Stimulated activated CD4-positive, alpha-beta T cell treated with anti-CD3 and anti-CD28 coated beads, Interleukin-15, amount 100 ng/mL, for 48 hours (primary cell): ENCODE measurements around the gene FCER1G.
"Not testable (repeated sequence)": the region's sequence is repeated elsewhere in the genome, so short reads cannot be mapped to it uniquely, and the experiment has no call there.

Experiments used
- DNase-seq, 2 donors: peaks; one replicate each; pipeline ENCODE4 v3.0.0-alpha.2; 2020; ENCODE audit warnings: low read depth in 2 of 2

The FCER1G gene

GRCh38 chr1:161206411-161207140 is 8.5 kb upstream of the FCER1G start:
- DNase-seq, result no peak

DNA sequence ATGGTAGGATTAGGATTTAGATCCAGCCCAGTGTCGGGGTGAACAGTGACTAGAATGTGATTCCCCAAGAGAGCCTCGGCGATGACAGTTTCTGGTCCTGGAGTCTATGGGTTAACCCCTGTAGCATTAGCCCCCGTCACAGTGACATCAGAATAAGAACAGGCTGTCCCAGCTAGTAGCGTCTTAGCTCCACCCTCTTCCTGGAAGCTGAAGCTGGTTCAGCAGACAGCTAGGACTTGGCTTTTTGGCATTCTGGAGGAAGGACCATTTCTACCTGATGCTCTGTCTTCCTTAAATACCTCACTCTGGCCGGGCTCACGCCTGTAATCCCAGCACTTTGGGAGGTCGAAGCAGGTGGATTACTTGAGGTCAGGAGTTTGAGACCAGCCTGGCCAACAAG is 7.9 kb upstream of the FCER1G start:
- no peak for DNase-seq

GRCh38 chr1:161209790-161210409 is 5.2 kb upstream of the FCER1G start:
- DNase-seq, result peak; percentile 54 to 69

- DNase-seq, result no peak
Observed at GRCh38 chr1:161214369-161214768, 726 bp upstream of the FCER1G start.

- no peak for DNase-seq
Observed at GRCh38 chr1:161216945-161217712, 2.0 kb downstream of the FCER1G start.

DNA sequence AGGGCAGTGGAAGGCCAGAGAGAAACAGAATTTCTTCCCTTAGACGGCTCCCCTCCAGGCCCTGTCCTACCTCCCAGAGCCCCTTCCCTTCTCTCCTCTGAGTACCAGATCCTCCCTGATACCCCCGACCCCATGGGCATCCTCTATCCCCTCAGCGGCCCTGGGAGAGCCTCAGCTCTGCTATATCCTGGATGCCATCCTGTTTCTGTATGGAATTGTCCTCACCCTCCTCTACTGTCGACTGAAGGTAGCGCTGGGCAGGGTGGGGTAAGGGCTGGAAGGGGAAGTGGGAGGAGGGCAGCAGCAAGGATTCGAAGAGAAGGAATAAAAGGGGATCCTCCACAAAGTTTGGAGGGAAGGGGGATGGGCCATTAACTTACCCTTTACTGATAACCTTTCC is 2.7 kb downstream of the FCER1G start:
- DNase-seq, result no peak

GRCh38 chr1:161218301-161219077 is 3.4 kb downstream of the FCER1G start:
- no peak for DNase-seq

DNA sequence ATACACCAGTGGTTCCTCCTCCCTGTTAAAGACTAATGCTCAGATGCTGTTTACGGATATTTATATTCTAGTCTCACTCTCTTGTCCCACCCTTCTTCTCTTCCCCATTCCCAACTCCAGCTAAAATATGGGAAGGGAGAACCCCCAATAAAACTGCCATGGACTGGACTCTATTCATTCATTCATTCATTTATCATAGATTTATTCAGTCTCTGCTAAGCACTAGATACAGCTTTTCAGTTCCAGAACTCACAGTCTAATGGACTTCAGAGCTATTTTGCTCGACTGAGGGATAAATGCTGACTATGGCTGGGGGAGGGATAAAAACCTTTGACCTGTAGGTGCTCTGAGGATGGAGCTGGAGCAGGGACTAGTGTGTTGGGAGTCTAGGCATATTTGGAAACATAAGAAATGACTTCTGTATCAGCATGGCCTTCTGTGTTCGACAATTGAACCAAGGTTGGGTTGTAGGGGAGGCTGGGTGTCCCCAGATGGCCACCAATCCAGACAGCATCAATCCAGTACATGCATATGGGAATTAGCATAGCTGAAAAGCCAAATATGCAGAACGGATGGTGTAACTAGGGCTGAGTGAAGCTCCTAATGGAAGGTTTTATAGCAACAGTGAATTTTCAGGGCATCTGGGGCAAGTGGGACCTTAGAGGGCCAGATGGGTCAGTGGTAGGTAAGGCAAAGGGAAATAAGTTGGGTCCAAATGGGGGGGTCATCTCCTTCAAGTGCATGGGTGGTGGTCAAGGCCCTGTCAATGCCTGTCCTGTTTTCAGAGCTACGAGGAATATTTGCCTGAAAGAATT is 4.2 kb downstream of the FCER1G start:
- no peak for DNase-seq

DNA sequence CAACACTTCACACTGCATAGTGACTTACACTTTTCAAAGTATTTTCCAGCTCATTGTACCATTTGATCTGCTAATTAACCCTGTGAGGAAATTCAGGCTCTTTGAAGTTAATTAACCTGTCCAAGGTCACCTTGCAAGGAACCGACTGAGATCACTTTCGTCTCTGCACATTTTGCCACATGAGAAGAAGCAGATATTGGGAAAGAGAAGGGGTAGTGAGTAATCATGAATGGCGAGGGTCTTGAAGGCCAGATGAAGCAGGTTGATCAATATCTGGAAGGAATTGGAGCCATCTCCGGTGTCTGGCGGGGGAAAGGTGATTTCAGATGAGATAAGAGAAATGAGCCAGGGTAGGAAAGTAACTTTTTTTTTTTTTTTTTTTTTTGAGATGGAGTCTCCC is 4.9 kb downstream of the FCER1G start:
- DNase-seq, result no peak

DNA sequence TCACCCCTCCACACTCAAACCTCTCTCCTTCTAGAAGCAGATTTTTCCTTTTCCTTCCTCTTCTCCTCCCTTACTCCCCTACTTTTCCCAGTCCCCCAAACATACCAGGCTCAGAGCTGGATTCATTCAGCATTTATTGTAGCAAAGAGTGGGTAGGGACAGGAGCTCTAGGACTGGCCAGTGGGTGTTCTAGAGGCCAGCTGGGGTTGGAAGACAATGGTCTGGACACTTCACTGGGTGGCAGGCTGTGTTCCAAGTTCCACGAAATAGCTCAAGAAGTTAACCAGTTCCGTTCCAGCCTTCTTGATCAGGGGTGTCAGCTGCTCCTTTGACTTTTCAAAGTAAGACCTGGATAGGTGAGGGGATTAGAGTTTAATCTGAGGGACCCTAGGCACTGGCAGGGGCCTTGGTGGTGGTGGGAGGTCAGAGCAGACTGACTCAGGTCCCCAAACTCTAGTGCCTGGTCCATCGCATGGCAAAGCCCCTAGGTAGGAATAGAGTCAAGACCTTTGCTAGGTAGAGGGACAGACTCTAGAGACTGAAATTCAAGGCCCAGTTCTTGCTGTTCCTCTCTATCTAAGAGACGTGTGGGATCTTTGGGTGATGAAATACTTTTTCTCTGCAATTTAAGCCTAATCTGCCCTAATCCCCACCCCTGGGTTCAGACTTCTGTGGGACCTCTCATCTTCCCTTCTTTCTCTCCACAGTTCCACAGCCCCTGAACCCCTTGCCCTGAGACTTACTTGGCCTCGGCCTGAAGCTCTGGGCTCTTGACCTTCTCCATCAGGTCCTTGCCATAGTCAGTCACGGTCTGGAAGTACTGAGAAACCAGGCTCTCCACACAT is 7.3 kb downstream of the FCER1G start:
- DNase-seq, result no peak

GRCh38 chr1:161223805-161224694 is 9.0 kb downstream of the FCER1G start:
- no peak for DNase-seq

- not testable (repeated sequence) for DNase-seq
Observed at GRCh38 chr1:161224695-161225087, 9.6 kb downstream of the FCER1G start.

DNA sequence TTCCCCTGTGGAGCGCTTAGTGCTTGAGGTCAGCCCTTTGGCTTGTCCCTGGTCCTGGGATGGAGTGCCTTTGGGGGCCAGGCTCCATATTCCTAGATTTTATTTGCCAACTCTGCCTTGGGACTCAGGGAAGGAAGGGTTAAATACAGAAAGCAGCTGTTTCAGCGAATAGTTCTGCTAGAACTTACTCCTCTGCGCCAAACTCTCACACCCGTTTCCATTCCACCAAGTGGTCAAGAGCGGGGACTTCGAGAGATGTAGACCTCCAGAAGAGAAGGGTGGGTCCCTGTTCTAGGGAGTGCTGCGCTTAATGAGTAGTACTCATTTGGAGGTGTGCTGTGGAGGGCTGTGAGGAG is 10.1 kb downstream of the FCER1G start:
- no peak for DNase-seq

DNA sequence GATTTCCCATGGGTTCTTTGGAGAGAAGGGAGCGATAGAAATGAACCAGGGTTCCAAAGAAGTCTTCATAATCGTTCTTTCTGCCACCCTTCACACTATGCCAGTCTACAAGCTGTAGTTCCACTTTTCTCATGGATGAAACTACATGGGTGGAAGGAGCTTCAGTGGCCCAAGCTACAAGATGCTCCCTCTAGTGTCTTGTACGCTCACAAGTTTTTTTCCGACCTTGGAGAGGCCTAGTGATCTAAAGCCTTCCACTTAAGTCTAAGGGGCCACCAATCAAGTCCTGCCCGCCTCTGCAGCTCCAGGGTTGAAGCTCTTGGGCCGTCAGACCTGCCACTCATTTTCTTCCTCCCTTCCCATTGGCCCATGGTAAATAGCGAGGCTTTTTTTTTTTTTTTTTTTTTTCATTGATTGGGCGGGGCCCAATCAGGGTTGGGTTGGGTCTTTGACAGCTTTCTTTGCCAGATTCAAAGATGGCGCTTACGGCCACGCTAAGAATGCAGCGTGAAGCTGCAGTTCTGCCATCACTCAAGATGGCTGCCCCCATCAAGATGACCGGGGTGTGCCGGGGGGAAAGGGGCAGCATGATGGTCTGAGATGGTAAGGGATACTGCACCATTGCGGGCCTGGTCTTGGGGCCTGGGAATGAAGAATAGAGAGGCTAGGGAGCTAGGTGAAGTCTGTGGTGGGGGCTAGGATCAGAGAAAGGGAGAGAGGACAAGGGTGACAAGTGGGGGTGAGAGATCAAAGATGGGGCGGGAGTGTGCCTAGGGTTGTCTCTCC is 10.6 kb downstream of the FCER1G start, which contains the start of gene TOMM40L:
Gene TOMM40L (plus strand): TSS at position 527 of the 786 bp plus-strand sequence. CDS start 430 bp downstream, outside the sequence.
- peak; percentile 83 to 90 for DNase-seq

DNA sequence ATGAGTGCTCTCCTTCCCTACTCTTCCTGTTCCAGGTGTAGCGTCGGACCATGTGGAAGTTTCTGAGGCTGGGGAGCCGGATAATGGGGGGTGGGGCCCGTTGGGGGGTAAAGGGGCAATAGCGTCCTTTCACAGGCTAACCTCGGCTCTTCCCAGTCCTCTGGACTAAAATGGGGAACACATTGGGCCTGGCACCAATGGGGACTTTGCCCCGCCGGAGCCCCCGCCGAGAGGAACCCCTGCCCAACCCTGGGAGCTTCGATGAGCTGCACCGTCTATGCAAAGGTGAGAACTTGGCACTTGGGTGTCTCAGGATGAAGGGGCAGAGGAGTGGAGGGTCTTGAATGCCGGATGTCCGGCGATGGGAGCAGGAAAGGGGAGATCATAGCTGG is 11.2 kb downstream of the FCER1G start:
- DNase-seq, result no peak

DNA sequence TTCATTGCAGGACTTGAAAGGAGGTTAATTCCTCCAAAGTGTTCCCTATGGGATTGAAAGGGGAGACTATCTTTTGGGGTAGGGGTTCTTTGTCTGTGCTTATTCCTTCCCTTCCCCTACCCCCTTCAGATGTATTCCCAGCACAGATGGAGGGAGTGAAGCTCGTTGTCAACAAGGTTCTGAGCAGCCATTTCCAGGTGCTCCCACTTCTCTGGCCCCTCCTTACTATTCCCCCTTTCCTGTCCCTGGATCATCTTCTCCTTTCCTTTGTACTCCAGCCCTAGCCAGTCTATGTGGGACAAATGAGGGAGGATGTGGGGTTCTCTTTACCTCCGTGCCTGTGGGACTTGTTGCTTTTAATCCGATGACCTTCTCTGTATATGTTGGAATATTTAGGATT is 11.7 kb downstream of the FCER1G start:
- no peak for DNase-seq

- peak; percentile 75 to 89 for DNase-seq
Observed at GRCh38 chr1:161227196-161227871, 12.2 kb downstream of the FCER1G start.

DNA sequence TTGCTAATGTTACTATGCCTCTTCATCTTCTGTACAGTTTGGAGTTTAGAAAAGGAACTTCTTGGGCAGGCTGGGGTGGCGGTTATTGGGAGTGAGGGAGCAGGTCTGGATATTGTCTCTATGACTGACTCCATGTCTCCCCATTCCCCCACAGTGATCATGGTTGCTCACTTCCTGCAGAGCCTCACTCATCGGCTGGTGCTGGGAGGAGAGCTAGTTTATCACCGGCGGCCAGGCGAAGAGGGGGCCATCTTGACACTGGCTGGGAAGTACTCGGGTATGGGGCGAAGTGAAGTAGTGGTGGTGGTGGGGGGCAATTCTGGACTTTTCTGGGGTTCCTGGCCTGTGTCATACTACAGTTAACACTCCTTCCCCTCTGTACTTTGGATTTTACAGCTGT is 12.9 kb downstream of the FCER1G start:
- no peak for DNase-seq
